Measurements from ENCODE around the gene SORCS2. TPM values are rescaled to one million over a fixed set of nuclear protein-coding genes. Genes with fewer than 3 reads are reported as not detected.

The SORCS2 gene
- total and polyA plus RNA-seq, 2 of the 8 experiments (the other 6 are each of a cell fraction or from before 2014, with no cell fraction given): 0.36 to 1.8 TPM

DNA sequence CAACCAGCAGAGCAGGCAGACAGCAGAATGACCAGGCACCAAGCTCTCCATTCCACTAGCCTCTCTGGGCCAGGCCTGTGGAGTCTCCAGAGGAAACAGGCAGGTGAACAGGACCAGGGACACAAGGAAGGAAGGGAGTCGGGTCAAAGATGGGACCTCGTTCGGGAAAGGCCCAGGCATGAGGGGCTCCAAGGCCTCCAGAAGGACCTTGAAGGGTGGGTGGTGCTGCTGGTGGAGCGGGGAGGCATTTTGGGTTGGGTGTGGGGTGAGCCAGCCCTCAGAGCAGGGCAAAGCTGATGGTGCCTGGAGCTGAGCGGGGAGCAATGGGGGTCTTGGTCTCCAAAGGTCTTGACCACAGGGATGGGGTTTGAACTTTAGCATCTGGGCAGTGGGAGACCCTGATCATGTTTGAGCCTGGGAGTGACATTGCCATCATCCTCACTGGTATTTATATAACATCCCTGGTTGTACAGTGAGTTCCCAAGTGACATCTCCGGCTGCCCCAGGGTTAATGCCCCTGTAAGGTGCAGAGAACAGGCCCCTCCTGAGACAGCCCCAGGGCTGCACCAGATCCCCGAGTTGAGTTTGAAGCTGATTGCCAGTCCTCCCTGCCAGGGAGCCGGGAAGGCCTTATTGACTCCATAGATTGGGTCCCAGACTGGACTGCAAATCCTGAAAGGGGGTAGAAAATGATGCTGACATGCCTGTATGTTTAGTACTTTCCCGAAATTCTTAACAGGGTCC is 189.7 kb downstream of the SORCS2 start (continued):
- TF ChIP-seq TAF1 (IDR thresholded peaks at IDR 0.05; ENCODE audit: low read depth, low read length): no peak
- no peak for TF ChIP-seq ZNF274 (IDR thresholded peaks at IDR 0.05; ENCODE audit: borderline replicate concordance, extremely low read depth, low read length)
